Posterior cingulate gyrus (tissue), 11 donors: ENCODE measurements around the gene FCRL1.
A peak's percentile ranks its signal among the peaks of the same experiment; 100 is the strongest.

ENCODE experiments used
- DNase-seq, 10 donors: peaks; one replicate each; pipeline versions ENCODE4 v3.0.0 to v3.0.0-alpha.2; 2020 to 2021; ENCODE audit warnings: mixed read lengths in 3 of 10
- intact Hi-C: fragments of 100-400 bp; cut with DNase I; formaldehyde crosslinking; loops from one replicate; pipeline ENCODE4 v1.15.1; 2023

Gene FCRL1, protein sequence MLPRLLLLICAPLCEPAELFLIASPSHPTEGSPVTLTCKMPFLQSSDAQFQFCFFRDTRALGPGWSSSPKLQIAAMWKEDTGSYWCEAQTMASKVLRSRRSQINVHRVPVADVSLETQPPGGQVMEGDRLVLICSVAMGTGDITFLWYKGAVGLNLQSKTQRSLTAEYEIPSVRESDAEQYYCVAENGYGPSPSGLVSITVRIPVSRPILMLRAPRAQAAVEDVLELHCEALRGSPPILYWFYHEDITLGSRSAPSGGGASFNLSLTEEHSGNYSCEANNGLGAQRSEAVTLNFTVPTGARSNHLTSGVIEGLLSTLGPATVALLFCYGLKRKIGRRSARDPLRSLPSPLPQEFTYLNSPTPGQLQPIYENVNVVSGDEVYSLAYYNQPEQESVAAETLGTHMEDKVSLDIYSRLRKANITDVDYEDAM

DNA sequence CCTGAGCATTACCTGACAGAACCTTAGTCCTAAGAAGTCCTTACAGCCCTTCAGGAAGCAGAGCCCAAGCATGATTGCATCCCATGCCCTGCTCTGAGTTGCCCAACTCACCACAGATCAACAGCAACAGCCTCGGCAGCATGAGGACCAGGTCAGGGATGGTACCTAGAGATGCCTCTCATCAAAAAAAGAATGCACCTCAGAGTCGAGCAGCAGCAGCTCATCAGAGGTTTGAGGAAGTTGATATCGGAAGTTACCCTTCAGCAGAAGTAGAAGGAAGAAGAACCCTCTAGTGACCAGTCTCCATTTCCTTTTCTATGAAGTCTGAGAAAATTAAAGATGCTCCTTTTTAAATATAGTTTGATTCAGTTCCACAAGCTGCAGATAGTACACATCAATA is at the start of gene FCRL1:
FCRL1 (minus strand) TSS at position 225 of the 400 bp plus-strand sequence; CDS start at position 142, 83 bp downstream.
- intact Hi-C loops = no loop called here
- DNase-seq = no peak

DNA sequence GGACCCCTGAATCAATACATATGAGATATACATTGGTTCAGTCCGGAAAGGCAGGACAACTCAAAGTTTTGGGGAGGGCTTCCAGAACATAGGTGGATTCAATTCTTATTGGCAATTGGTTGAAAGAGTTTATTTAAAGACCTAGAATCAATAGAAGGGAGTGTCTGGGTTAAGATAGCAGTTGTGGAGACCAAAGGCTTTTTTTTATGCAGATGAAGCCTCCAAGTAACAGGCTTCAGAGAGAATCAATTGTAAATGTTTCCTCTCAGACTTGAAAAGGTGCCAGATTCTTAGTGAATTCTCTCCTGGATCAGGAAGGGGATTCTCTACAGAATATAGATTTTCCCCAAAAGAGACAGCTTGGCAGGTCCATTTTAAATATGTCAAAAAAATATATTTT is 48.7 kb upstream of the FCRL1 start:
- no peak for DNase-seq
- intact Hi-C loops = no loop called here

DNA sequence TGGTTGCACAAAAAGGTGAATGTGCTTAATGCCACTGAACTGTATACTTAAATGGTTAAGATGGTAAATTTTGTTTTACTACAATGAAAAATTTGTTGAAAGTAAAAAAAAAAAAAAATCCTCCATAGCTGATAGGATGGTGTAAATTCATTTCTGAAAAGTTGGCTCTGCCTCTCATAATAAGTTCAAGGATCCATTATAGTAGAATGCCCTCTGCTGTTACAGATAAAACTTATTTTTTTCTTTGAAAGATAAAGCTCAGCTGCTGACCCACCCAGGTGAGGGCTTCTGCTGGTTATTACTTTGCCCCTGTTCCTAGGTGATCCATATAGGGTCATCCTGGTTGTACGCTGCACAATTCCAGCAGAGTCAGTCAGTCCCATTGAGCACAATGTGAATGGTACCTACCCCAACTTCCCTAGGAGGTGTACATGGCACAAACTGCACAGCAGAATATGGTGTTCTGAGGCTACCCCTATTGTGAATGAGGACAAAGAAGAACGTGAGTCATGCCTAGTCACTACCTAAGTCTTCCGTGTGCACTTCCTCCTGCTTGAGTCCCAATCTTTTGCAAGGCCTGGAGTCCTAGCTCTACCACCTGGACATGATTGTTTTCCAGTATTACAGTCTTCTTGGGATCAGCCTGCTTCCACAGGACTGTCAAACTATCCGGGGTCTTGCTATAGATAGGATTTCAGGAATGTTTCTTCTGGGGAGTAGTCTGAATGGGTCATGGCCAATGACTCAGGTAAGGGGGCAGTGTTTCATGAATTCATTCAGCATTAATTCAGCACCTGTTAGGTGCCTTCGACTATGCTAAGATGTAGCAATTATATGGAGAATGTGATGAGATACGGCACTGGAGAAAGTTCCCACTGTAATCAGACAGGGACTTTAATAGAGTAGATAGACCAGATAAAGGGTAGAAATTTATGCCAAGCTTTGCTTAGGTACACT is 42.5 kb upstream of the FCRL1 start:
- intact Hi-C loops = no loop called here
- DNase-seq = no peak

DNA sequence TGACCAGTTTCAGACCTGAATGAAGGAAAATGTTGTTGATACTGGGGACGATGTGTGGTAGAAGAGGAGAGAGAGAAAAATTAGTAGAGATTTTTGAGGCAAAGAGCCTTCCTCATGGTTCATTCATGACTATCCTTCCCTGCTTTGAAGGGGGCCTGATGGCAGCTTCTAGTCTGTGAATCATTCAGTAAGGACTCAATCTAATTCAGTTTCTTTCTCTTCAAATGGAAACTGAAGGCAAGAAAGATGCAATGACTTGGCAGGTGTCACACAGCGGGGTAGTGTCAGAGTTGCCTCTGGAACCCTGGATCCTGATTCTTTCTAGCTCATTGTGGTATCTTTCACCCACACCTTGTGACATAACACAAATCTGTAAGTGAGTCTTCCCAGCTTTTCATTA is 36.6 kb upstream of the FCRL1 start:
- intact Hi-C loops = no loop called here
- no peak for DNase-seq

DNA sequence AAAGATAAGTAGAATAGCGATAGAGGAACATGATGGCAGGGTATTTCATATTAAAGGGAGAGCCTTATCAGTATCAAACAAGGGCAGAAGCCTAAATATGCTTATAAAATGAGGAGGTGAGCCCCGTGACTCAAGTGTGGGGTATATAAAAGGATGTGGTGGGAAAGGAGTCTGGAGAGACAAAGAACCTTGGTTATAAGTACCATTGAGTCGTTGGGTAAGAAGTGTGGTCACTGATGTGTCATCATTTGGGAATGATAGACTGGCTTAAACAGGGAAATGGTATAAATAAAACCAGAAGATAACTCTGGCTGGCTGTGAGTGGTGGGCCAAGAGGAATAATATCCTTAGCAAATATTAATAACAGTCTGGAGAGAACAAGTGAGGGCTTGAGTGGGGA is 32.6 kb upstream of the FCRL1 start:
- intact Hi-C loops = no loop called here

DNA sequence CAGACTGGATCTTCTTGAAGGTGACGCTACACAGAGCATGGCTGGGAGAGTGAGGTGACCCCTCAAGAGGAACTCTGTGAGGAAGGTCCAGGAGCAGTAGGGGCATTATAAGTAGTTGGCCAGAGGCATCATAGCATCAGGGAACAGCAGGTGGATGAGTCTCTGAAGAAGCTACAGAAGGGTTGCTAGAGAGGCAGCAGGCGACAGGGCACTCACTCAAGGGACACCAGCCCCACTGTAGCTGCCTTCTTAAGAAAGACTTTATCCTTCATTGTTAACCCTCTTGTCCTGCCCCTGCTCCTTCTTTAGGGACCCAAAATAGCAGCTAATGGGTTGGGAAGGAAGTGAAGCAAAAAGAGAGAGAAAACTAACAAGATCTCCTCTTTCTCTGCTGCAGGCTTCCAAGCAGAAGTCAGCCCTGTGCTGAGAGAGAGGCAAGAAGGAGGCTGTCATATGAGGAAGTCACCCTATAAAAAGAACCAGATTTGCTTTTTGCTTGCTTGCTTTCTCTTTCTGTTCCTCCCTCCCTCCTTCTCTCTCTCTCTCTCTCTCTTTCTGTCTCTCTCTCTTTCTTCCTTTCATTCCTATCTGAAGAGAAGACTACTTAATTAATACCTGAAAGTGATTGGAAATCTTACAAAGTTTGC is 29.4 kb upstream of the FCRL1 start:
- intact Hi-C loops = no loop called here
- no peak for DNase-seq

More for the DNA sequence above, 32.6 kb upstream of the FCRL1 start:
- DNase-seq = no peak

DNA sequence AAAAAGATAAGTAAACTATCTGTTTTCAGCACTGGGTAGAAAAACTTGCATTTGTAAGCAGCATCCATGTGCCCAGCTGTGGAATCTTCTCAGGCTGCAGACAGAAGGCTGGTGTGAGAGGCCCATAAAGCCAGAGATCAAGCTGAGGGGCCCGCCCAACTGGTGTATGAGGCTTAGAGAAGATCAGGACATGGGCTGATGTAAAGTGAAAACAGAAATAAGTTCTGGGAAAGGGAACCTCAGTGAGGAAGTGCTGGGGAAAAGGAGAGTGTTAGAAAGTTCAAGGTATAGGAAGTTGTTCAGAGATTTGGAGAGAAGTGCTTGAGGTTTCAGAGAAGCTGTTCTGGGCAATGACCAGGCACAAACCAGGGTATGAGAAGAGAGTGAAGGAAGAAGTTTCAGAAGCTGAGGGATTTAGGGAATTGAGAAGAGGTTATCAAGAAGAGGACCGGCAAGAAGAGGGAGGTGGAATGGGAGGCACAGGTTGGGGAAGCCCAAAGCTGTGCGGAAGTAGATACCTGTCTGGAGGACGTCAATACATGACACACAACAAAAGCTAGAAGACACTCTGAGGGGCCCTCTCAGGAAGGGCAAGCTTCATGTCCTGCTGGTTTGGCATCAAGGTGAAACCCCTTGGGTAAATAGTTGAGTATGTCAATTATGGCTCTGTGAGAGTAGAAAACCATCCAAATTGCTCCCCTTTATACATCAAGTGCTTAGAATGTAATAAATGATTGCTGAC is 24.3 kb upstream of the FCRL1 start:
- intact Hi-C loops = no loop called here
- peak in 2 of 10 donors; percentile 12 to 64 for DNase-seq

DNA sequence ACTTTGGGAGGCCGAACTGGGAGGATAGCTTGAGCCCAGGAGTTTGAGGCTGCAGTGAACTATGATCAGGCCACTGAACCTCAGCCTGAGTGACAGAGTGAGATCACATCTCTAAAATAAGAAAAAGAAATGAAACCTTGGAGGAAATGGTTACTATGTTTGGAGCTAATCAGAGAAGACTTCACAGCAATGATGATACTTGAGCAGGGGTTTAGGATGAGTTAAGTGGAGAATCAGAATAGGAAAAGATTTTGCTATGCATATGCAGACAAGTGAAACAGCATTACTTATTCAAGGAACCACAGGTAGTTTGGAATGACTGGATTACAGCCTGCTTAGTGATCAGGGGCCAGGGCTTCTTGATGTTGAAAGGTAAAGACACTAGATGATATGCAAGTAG is 23.0 kb upstream of the FCRL1 start:
- intact Hi-C loops = no loop called here
- no peak for DNase-seq

DNA sequence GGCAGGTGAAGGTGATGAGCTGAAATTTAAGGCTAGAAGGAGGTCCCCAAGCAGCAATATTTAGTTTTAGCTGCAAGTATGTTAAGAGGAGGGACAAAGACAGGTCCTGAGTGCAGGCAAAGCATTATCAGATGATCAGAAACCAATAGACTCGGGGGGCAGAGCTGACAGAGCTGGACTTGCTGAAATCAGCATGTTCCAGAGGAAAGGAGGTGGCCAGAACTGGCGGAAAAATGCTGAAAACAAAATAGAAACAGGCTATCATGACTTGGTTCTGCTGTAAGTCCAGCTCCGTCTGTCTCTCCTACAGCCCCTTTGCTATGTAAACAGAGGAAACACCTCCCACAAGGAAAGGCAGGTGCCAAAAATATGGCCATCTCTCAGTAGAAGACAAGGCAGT is 21.8 kb upstream of the FCRL1 start, which contains the start of gene CD5L:
CD5L (minus strand) TSS at position 101 of the 400 bp plus-strand sequence. CDS start 107 bp downstream, outside the sequence.
- intact Hi-C loops = no loop called here

DNA sequence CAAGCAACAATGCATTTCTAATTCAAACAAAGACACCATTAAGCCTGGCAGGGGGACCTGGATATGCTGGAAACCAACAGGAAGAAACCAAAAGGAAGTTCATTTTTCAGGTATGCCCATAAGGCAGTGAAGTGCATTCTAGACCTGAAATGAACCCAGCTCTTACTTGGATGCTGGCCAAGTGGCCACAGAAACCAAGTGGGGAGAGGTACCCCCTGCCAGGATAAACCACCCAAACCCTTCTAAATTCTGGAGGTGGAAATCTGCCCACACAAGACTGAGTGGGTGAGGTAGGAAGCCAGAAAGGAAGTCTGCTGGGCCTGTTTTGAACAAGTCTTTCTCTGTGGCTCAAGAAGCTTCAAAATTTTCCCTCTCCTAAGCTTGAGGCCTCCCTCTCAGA is 19.0 kb upstream of the FCRL1 start:
- no peak for DNase-seq
- intact Hi-C loops = no loop called here

More for the DNA sequence above, 21.8 kb upstream of the FCRL1 start, which contains the start of gene CD5L:
- DNase-seq = no peak

DNA sequence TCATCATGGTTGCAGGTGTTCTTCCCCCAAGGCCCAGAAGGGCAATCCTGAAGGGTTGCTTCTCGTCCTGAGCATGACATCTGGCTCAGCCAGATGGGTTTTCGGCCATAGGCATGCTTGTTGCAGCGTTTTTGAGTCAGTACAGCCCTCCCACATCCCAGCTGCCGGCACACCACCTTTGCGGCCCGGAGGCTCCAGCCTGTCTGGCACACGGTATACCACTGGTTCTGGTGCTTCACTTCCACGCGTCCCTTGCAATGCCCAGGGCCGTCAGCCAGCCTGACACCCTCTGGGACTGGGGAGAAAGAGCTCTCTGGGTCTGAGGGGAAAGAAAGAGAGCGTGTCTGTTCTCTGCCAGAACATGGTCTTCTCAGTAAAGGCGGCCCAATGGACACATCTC is 14.5 kb upstream of the FCRL1 start:
- intact Hi-C loops = no loop called here

DNA sequence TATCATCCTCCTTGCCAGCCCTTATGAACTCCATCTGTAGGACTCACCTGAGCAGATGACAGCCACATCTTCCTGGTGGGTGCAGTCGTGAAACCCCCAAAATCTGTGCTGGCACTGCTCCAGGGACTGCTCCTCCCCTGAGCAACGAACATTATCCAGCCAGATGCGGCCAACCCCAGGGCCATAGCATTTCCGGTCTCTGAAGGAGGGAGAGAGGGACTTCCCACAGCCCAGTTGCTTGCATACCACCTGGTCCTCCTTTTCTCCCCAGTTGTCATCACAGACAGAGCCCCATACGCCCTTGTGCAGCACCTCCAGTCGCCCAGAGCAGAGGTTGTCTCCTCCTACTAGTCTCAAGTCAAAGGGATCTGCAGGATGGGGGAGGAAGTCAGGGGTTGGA is 13.2 kb upstream of the FCRL1 start:
- intact Hi-C loops = no loop called here
- no peak for DNase-seq

More for the DNA sequence above, 14.5 kb upstream of the FCRL1 start:
- DNase-seq = no peak

DNA sequence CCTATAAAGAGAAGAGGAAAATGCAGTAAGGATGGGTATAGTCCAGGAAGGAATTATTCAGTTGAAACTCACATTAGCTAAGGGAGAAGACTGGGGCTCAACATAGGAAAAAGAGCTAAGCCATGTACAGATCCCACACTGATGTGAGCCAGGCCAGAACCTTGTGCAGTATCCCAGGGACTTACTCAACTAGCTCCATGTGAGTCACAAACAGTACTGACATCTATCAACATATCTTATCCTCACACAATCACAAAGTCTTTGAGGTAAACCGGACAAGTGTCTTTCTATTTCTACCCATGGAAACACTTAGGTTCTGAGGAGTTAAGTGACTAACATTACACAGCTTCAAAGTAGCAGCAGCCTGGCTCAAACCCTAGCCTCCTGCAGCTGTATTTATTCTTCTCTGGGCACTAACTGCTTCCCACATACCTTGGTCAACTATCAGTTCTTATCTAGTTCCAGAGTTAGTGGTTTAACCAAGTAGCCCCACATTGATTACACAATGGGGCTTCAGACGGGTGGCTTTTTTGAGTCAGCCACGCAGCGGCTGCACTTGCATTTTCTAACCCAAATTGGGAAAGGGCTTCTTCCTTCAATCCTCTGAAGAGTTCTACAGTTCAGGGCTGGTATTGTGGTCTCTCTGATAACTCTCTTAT is 12.2 kb upstream of the FCRL1 start:
- peak in 1 of 10 donors; percentile 74 for DNase-seq
- intact Hi-C loops = no loop called here

DNA sequence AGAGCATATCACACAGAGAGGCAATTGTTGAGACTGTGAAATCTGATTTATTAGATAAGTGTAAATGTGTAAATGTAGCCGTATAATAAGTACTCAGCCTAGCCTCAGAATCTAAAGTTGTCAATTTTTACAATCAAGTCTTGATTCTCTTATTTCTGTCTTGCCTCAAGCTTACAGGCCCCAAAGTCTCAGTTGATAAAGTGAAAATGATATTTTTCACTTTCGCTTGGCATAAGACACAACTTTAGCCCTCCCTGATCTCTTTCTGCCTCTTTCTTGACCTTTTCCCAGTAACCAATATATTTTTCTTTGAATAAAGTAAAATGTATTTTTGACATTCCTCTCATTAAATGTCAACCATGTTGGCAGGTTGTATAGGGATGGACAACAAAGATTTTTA is 11.0 kb upstream of the FCRL1 start:
- no peak for DNase-seq
- intact Hi-C loops = no loop called here

DNA sequence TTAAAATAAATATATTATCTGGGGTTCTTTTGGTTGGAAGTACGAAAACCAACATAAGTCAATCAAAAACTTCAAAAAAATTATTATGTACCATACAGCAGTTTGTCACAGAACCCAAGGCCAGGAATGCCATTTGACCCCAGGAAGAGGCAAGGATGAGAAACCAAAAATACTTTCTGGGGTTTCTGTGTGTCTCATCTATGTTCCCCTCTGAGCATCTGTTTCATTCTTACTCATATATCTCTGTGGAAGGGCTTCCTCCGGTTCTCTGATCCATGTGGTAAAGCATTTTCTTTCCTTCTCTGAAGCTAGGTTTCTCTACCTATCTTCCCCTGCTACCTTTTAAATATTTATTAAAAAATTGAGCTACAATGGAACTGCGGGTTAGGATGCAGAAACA is 9.8 kb upstream of the FCRL1 start:
- no peak for DNase-seq
- intact Hi-C loops = no loop called here

DNA sequence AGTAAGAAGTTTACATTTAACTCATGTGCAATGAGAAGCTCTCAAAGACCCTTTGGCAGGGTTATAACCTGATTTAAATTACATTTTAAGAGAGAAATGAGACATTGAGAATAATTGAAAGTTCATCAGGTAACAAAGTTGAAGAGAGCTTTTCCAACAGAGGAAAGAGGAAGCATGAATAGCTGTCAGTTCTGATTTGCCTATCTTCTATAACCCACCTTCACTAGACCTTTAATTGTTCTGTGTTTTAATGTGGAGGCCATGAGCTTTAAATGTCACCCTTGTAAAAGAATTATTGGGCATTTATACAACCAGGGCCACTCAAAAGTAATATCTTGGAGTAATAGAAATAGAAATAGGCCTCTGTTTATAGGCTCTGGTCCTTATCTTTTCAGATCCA is 9.3 kb upstream of the FCRL1 start:
- no peak for DNase-seq
- intact Hi-C loops = no loop called here

DNA sequence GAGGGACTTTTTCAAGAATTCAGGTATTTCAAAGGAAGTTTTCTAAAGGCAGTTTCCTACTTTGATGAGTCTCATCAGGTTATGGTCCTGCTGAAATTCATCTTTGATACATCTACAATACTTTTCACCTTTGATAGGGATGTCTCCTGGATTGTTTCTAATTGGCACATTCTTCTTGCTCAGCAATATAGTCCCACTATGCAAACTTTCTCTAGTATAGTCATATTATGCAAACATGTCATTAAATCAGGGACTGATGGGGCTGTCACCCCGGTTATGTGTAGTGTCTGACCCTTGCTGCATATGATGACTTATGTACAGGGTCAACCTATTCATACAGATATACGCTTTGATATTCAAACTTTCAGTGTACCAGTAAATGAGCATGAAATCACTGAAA is 379 bp upstream of the FCRL1 start:
- no peak for DNase-seq
- intact Hi-C loops = no loop called here

DNA sequence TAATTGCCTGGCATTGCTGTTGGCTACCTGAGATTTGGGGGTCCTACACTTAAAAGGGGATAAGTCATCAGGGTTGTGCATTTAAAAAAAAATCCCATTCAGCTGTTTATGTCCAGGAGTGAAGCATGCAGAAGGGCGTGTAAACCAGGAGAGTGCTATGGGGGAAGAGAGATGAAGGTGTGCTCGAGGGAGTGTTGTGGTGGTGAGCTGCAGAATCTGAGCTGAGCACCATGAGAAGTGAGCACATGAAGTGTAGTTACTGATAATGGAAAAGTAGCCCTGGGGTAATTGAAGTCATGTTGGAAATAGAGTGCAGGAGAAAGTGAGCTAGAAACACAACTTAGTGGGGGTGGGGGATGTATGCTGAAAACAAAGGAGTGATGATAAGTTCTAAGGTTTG is 705 bp downstream of the FCRL1 start:
- intact Hi-C loops = no loop called here

DNA sequence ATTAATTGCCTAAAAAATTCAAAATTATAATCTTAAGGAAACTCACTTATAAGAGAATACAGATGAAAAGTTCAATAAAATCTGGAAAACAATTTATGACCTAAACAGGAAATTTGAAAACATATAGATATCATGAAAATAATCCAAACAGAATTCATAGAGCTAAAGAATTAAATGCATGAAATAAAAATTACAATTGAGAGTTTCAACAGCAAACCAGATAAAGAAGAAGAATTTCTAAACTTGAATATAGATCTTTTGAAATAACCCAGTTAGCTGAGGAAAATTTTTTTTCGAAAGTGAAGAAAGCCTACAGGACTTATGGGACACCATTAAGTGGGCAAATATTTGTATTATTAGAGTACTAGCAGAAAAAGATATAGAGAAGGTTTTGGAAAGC is 6.7 kb downstream of the FCRL1 start:
- DNase-seq = no peak
- intact Hi-C loops = no loop called here

More for the DNA sequence above, 705 bp downstream of the FCRL1 start:
- no peak for DNase-seq
